ENCODE results near the gene GPR17. TPM values are rescaled to one million over a fixed set of nuclear protein-coding genes. Genes with fewer than 3 reads are reported as not detected.

GPR17 gene
- total and polyA plus RNA-seq, 4 donors: 0.03 to 0.14 (median 0.07) TPM; not detected in 1

GRCh38 chr2:127611076-127611925 lies 34.7 kb upstream of the GPR17 start:
- WGBS: 86% methylated on average over 11 of the region's 11 CpGs
- Histone ChIP-seq H3K4me1 (ENCODE audit: control insufficient read depth in 4 of 4, insufficient read depth in 4 of 4, low read length in 3 of 4) (no peaks in the 10 kb centered on the region), H3K4me3 (ENCODE audit: low read depth in 1 of 3, low read length in 3 of 3) (no peak overlapping the region), H3K27ac (ENCODE audit: low read depth in 1 of 2, low read length in 2 of 2) (no peak overlapping the region), H3K27me3 (ENCODE audit: control insufficient read depth in 4 of 4, insufficient read depth in 4 of 4, low read length in 3 of 4) (no peaks in the 10 kb centered on the region), H3K9ac (ENCODE audit: low read depth in 1 of 2, low read length in 2 of 2) (no peak overlapping the region), H3K9me3 (ENCODE audit: control insufficient read depth in 4 of 4, low read length in 3 of 4) (peaks cover 2 to 15% (median 7%) of the 10 kb centered on the region in 4 donors), H3K36me3 (ENCODE audit: control insufficient read depth in 4 of 4, insufficient read depth in 3 of 4, low read depth in 1 of 4, low read length in 3 of 4) (no peaks in the 10 kb centered on the region)
- TF ChIP-seq RXRA (IDR thresholded peaks at IDR 0.05): no peak
- no peak for TF ChIP-seq RAD21 (IDR thresholded peaks at IDR 0.05)
- no peak for TF ChIP-seq GABPA (IDR thresholded peaks at IDR 0.05 in 1 of 2, conservative IDR thresholded peaks at IDR 0.05 in 1 of 2)
- TF ChIP-seq ATF3 (IDR thresholded peaks at IDR 0.05): no peak
- no peak for TF ChIP-seq REST (IDR thresholded peaks at IDR 0.05)
- no peak for TF ChIP-seq EGR1 (IDR thresholded peaks at IDR 0.05; ENCODE audit: low read depth in 2 of 2)
- no peak for TF ChIP-seq NR2F2 (IDR thresholded peaks at IDR 0.05)
- TF ChIP-seq CTCF (IDR thresholded peaks at IDR 0.05; ENCODE audit: low read depth, low read length, missing input control): no peak
- TF ChIP-seq ZBTB33 (IDR thresholded peaks at IDR 0.05): no peak
- no peak for TF ChIP-seq YY1 (IDR thresholded peaks at IDR 0.05)
- no peak for DNase-seq (ENCODE audit: low spot score)

GRCh38 chr2:127612111-127612822 lies 33.7 kb upstream of the GPR17 start:
- Histone ChIP-seq H3K9me3 (ENCODE audit: control insufficient read depth in 4 of 4, low read length in 3 of 4) (peaks cover 2 to 15% (median 7%) of the 10 kb centered on the region in 4 donors), H3K27me3 (ENCODE audit: control insufficient read depth in 4 of 4, insufficient read depth in 4 of 4, low read length in 3 of 4) (no peaks in the 10 kb centered on the region), H3K4me3 (ENCODE audit: low read depth in 1 of 3, low read length in 3 of 3) (no peak overlapping the region), H3K36me3 (ENCODE audit: control insufficient read depth in 4 of 4, insufficient read depth in 3 of 4, low read depth in 1 of 4, low read length in 3 of 4) (no peaks in the 10 kb centered on the region), H3K9ac (ENCODE audit: low read depth in 1 of 2, low read length in 2 of 2) (no peak overlapping the region), H3K27ac (ENCODE audit: low read depth in 1 of 2, low read length in 2 of 2) (no peak overlapping the region), H3K4me1 (ENCODE audit: control insufficient read depth in 4 of 4, insufficient read depth in 4 of 4, low read length in 3 of 4) (no peaks in the 10 kb centered on the region)
- WGBS: 92% methylated on average over 13 of the region's 13 CpGs
- no peak for DNase-seq (ENCODE audit: low spot score)
- TF ChIP-seq GABPA (IDR thresholded peaks at IDR 0.05 in 1 of 2, conservative IDR thresholded peaks at IDR 0.05 in 1 of 2) (no peak), FOXA2 (IDR thresholded peaks at IDR 0.05) (no peak), NR2F2 (IDR thresholded peaks at IDR 0.05) (no peak), HNF4A (conservative IDR thresholded peaks at IDR 0.05) (no peak), CTCF (IDR thresholded peaks at IDR 0.05; ENCODE audit: low read depth, low read length, missing input control) (no peak), ATF3 (IDR thresholded peaks at IDR 0.05) (no peak), RXRA (IDR thresholded peaks at IDR 0.05) (no peak), HNF4G (IDR thresholded peaks at IDR 0.05) (no peak), RAD21 (IDR thresholded peaks at IDR 0.05) (no peak), ZBTB33 (IDR thresholded peaks at IDR 0.05) (no peak)

All from liver (tissue), 9 donors.